KOPT-K1 (cell line): ENCODE results near the gene TMEM200A.

Experiments
- H3K27ac ChIP-seq: fragments of 200-600 bp; sonication (generic); 2 replicates; pipeline ENCODE4 v1.5.1; 2016; ENCODE audit warnings: antibody characterized with exemption, mild to moderate bottlenecking, low read depth, low read length; ENCODE audit not compliant: poor library complexity, severe bottlenecking
- H3K36me3 ChIP-seq: fragments of 200-600 bp; sonication (generic); 2 replicates; pipeline ENCODE4 v1.5.1; 2017; ENCODE audit warnings: antibody characterized with exemption, mild to moderate bottlenecking, low read length, moderate library complexity; ENCODE audit not compliant: insufficient read depth
- H3K9me3 ChIP-seq: fragments of 200-600 bp; sonication (generic); 2 replicates; pipeline ENCODE4 v1.5.1; 2017; ENCODE audit warnings: antibody characterized with exemption, low read length, mild to moderate bottlenecking; ENCODE audit not compliant: insufficient read depth, poor library complexity, severe bottlenecking

TMEM200A gene

GRCh38 chr6:130368576-130368975 lies 2.8 kb downstream of the TMEM200A start:
- H3K36me3 ChIP-seq, result no peaks in the 10 kb centered on the region
- H3K27ac ChIP-seq, result no peak overlapping the region
- no peaks in the 10 kb centered on the region for H3K9me3 ChIP-seq

GRCh38 chr6:130369831-130370230 lies 4.0 kb downstream of the TMEM200A start:
- no peak overlapping the region for H3K27ac ChIP-seq
- no peaks in the 10 kb centered on the region for H3K9me3 ChIP-seq
- no peaks in the 10 kb centered on the region for H3K36me3 ChIP-seq

- H3K36me3 ChIP-seq, result no peaks in the 10 kb centered on the region
- no peak overlapping the region for H3K27ac ChIP-seq
- H3K9me3 ChIP-seq, result no peaks in the 10 kb centered on the region
These were observed 6.2 kb downstream of the TMEM200A start for GRCh38 chr6:130371921-130372420.

GRCh38 chr6:130372786-130373185 lies 7.0 kb downstream of the TMEM200A start:
- Histone ChIP-seq H3K36me3 (no peaks in the 10 kb centered on the region), H3K27ac (no peak overlapping the region), H3K9me3 (no peaks in the 10 kb centered on the region)

- Histone ChIP-seq H3K9me3 (no peaks in the 10 kb centered on the region), H3K36me3 (no peaks in the 10 kb centered on the region), H3K27ac (no peak overlapping the region)
These were observed 8.2 kb downstream of the TMEM200A start for GRCh38 chr6:130373992-130374391.

GRCh38 chr6:130376936-130377335 lies 11.1 kb downstream of the TMEM200A start:
- H3K9me3 ChIP-seq, result peaks cover 3% of the 10 kb centered on the region
- H3K27ac ChIP-seq, result no peak overlapping the region
- no peaks in the 10 kb centered on the region for H3K36me3 ChIP-seq

- Histone ChIP-seq H3K9me3 (peaks cover 3% of the 10 kb centered on the region), H3K27ac (no peak overlapping the region), H3K36me3 (no peaks in the 10 kb centered on the region)
These were observed 11.6 kb downstream of the TMEM200A start for GRCh38 chr6:130377371-130377770.

GRCh38 chr6:130377915-130378314 lies 12.1 kb downstream of the TMEM200A start:
- H3K27ac ChIP-seq, result no peak overlapping the region
- H3K9me3 ChIP-seq, result peaks cover 3% of the 10 kb centered on the region
- no peaks in the 10 kb centered on the region for H3K36me3 ChIP-seq

- peaks cover 7% of the 10 kb centered on the region for H3K9me3 ChIP-seq
- H3K36me3 ChIP-seq, result no peaks in the 10 kb centered on the region
- H3K27ac ChIP-seq, result no peak overlapping the region
These were observed 13.4 kb downstream of the TMEM200A start for GRCh38 chr6:130379223-130379622.

GRCh38 chr6:130381012-130381411 lies 15.2 kb downstream of the TMEM200A start:
- Histone ChIP-seq H3K27ac (peak overlapping the region; percentile 70), H3K36me3 (no peaks in the 10 kb centered on the region), H3K9me3 (peaks cover 7% of the 10 kb centered on the region)

- H3K27ac ChIP-seq, result peak overlapping the region; percentile 70
- peaks cover 7% of the 10 kb centered on the region for H3K9me3 ChIP-seq
- H3K36me3 ChIP-seq, result no peaks in the 10 kb centered on the region
These were observed 15.9 kb downstream of the TMEM200A start for GRCh38 chr6:130381459-130382380.

- H3K27ac ChIP-seq, result peak overlapping the region; percentile 70
- H3K36me3 ChIP-seq, result no peaks in the 10 kb centered on the region
- peaks cover 7% of the 10 kb centered on the region for H3K9me3 ChIP-seq
These were observed 17.2 kb downstream of the TMEM200A start for GRCh38 chr6:130382872-130383490.

- no peaks in the 10 kb centered on the region for H3K36me3 ChIP-seq
- peaks cover 5% of the 10 kb centered on the region for H3K9me3 ChIP-seq
- H3K27ac ChIP-seq, result no peak overlapping the region
These were observed 19.4 kb downstream of the TMEM200A start for GRCh38 chr6:130385064-130385695.

- no peak overlapping the region for H3K27ac ChIP-seq
- H3K9me3 ChIP-seq, result no peaks in the 10 kb centered on the region
- H3K36me3 ChIP-seq, result no peaks in the 10 kb centered on the region
These were observed 23.3 kb downstream of the TMEM200A start for GRCh38 chr6:130389142-130389541.

- Histone ChIP-seq H3K27ac (no peak overlapping the region), H3K9me3 (no peaks in the 10 kb centered on the region), H3K36me3 (no peaks in the 10 kb centered on the region)
These were observed 25.1 kb downstream of the TMEM200A start for GRCh38 chr6:130390890-130391289.
